GM12878 (cell line): Measurements from ENCODE around the gene CRAT. TPM values are rescaled to one million over a fixed set of nuclear protein-coding genes. Genes with fewer than 3 reads are reported as not detected.

ENCODE experiments used
- ATAC-seq: fragments of 200-7000 bp; cut with Tn5 transposase; 3 replicates; pipeline ENCODE4 v1.9.1; 2020; ENCODE audit warnings: mild to moderate bottlenecking, moderate library complexity
- Bru-seq: library from RNA; stranded (reverse); fragments of 400-500 nt; gene quantifications from one replicate; lab custom pipeline; 2021; lab: Mats Ljungman, UMichigan
- BruChase-seq, 2 experiments: library from RNA; stranded (reverse); fragments of 400-500 nt; gene quantifications; one replicate each; lab custom pipeline; 2021; lab: Mats Ljungman, UMichigan
- BruUV-seq: library from RNA; stranded (reverse); fragments of 400-500 nt; replicated peaks from 2 replicates; lab custom pipeline; 2021; lab: Mats Ljungman, UMichigan
- CTCF ChIA-PET: fragments of 300-600 bp; sonication (Branson Sonifier 250); formaldehyde crosslinking; extraction: SDS; loops from one replicate; lab custom pipeline; 2021; ENCODE audit warnings: inconsistent platforms; lab: Yijun Ruan, JAX
- POLR2A ChIA-PET: fragments of 350-600 bp; formaldehyde crosslinking; extraction: SDS; loops from one replicate; lab custom pipeline; 2021; ENCODE audit warnings: inconsistent platforms; lab: Charles Lee
- RAD21 ChIA-PET: fragments of 300-600 bp; sonication (Branson Sonifier 250); formaldehyde crosslinking; loops from one replicate; lab custom pipeline; 2023; ENCODE audit warnings: antibody characterized with exemption; ENCODE audit not compliant: unreplicated experiment; lab: Charles Lee
- SMC1A ChIA-PET: fragments of 300-600 bp; sonication (Branson Sonifier 250); formaldehyde crosslinking; loops from one replicate; lab custom pipeline; 2023; ENCODE audit not compliant: unreplicated experiment, uncharacterized antibody; lab: Charles Lee
- DNase-seq: peaks from one replicate; pipeline ENCODE4 v3.0.0-alpha.2; 2011; ENCODE audit warnings: low read depth, low spot score
- FAIRE-seq: peaks from 3 replicates; lab custom pipeline; 2011; peaks lifted over from hg19 to GRCh38; lab: Jason Lieb, UNC
- H2AFZ ChIP-seq: 2 replicates; pipeline ENCODE4 v1.6.0; 2011; ENCODE audit warnings: low read depth, low read length, control low read depth; ENCODE audit not compliant: control insufficient read depth
- H3K27ac ChIP-seq: 2 replicates; pipeline ENCODE4 v1.5.1; 2011; ENCODE audit warnings: control low read depth; ENCODE audit not compliant: control insufficient read depth, insufficient read depth
- H3K27me3 ChIP-seq, 2 experiments: replicated peaks in 1 of 2; 2 replicates each; pipeline versions ENCODE4 v1.6.0 to v1.6.1; 2011; ENCODE audit warnings: low read length in 1 of 2; ENCODE audit not compliant: control insufficient read depth in 2 of 2, insufficient read depth in 2 of 2
- H3K36me3 ChIP-seq, 2 experiments: 2 replicates each; pipeline ENCODE4 v1.5.1; 2011; ENCODE audit warnings: low read length in 1 of 2; ENCODE audit not compliant: control insufficient read depth in 2 of 2, insufficient read depth in 2 of 2
- H3K4me1 ChIP-seq: 2 replicates; pipeline ENCODE4 v1.6.1; 2011; ENCODE audit warnings: mild to moderate bottlenecking, low read length, moderate library complexity, mixed read lengths; ENCODE audit not compliant: control insufficient read depth, insufficient read depth
- H3K4me2 ChIP-seq: 2 replicates; pipeline ENCODE4 v1.6.0; 2011; ENCODE audit warnings: control low read depth; ENCODE audit not compliant: control insufficient read depth, insufficient read depth
- H3K4me3 ChIP-seq: fragments of 200-600 bp; sonication (generic); 2 replicates; pipeline ENCODE4 v1.5.1; 2016
- H3K79me2 ChIP-seq: 2 replicates; pipeline ENCODE4 v1.6.0; 2011; ENCODE audit warnings: low read length; ENCODE audit not compliant: control insufficient read depth, insufficient read depth
- H3K9ac ChIP-seq: 2 replicates; pipeline ENCODE4 v1.8.0; 2011; ENCODE audit warnings: low read length, control low read depth, mixed read lengths; ENCODE audit not compliant: control insufficient read depth, insufficient read depth
- H3K9me3 ChIP-seq: replicated peaks from 3 replicates; pipeline ENCODE4 v1.5.1; 2011; ENCODE audit warnings: mild to moderate bottlenecking, low read length; ENCODE audit not compliant: control insufficient read depth, insufficient read depth
- H4K20me1 ChIP-seq: 2 replicates; pipeline ENCODE4 v1.6.0; 2011; ENCODE audit not compliant: control insufficient read depth, insufficient read depth
- ATF7 ChIP-seq: fragments of 450-650 bp; IDR thresholded peaks from 2 replicates; pipeline ENCODE4 v1.6.1; 2016; ENCODE audit warnings: low read depth, mild to moderate bottlenecking
- IRF5 ChIP-seq: fragments of 450-650 bp; IDR thresholded peaks from 2 replicates; pipeline ENCODE4 v1.6.1; 2017; ENCODE audit warnings: borderline replicate concordance
- KAT2A ChIP-seq: conservative IDR thresholded peaks from 2 replicates; pipeline ENCODE4 v1.6.1; 2011; ENCODE audit warnings: low read depth, low read length; ENCODE audit not compliant: control insufficient read depth
- MTA2 ChIP-seq: fragments of 450-650 bp; IDR thresholded peaks from 2 replicates; pipeline ENCODE4 v1.6.1; 2016; ENCODE audit warnings: low read depth, mild to moderate bottlenecking, moderate library complexity
- SKIL ChIP-seq: fragments of 450-650 bp; IDR thresholded peaks from 2 replicates; pipeline ENCODE4 v1.6.1; 2017; ENCODE audit warnings: mild to moderate bottlenecking, low read depth, inconsistent platforms; ENCODE audit not compliant: poor library complexity, severe bottlenecking
- SUPT20H ChIP-seq: IDR thresholded peaks from 2 replicates; pipeline ENCODE4 v1.6.1; 2011; ENCODE audit warnings: low read depth, mild to moderate bottlenecking, low read length, moderate library complexity, borderline replicate concordance; ENCODE audit not compliant: control insufficient read depth
- USF1 ChIP-seq: IDR thresholded peaks from 2 replicates; pipeline ENCODE4 v1.6.1; 2011; ENCODE audit warnings: borderline replicate concordance, low read depth, mild to moderate bottlenecking, moderate library complexity, mixed read lengths, low read length; ENCODE audit not compliant: insufficient read depth; ENCODE audit errors: extremely low read length
- WGBS: methylation state at CpG from one replicate; pipeline ENCODE4 v1.1.6; 2016; ENCODE audit warnings: low lambda C conversion rate; ENCODE audit not compliant: insufficient replicate concordance, insufficient coverage; ENCODE audit errors: missing lambda C conversion rate; 5-methylcytosine and 5-hydroxymethylcytosine counted together
- in situ Hi-C: fragments of 300-500 bp; cut with MboI; formaldehyde crosslinking; loops from 9 replicates; pipeline ENCODE4 v1.14.3; 2018; ENCODE audit warnings: mixed read lengths
- intact Hi-C: fragments of 100-400 bp; cut with micrococcal nuclease; formaldehyde crosslinking; loops from one replicate; pipeline ENCODE4 v1.14.2; 2022; ENCODE audit not compliant: unreplicated experiment
- long read RNA-seq, 2 experiments: library from polyadenylated mRNA; unstranded; transcript quantifications; one replicate each; pipeline ENCODE4 v2.0.0, GENCODE V29; 2019 to 2020
- polyA minus RNA-seq, 3 experiments: library from RNA; depleted of rRNA, polyadenylated mRNA; stranded (reverse); fragments of >200 nt; gene quantifications; 2 replicates each; pipeline ENCODE4 v1.2.3, GENCODE V29; 2011
- polyA plus RNA-seq, 11 experiments: library from polyadenylated mRNA; depleted of rRNA in 4 of 11; unstranded in 6 of 11; stranded (reverse) in 5 of 11; fragments of >200 nt; fragmentation: Nextera tagmentation in 4 of 11; fragmentation: Illumina TruSeq in 1 of 11; extraction: Ambion mirVana in 4 of 11; extraction: Trizol in 1 of 11; gene quantifications; 1 replicate in 1 of 11; 2 replicates in 10 of 11; pipeline versions ENCODE4 v1.2.1 to v1.2.3, GENCODE V29; 2011 to 2016; ENCODE audit warnings: inconsistent platforms in 2 of 11, missing spikeins in 2 of 11, low read depth in 1 of 11
- total RNA-seq, 4 experiments: library from RNA; depleted of rRNA in 3 of 4; stranded (reverse); fragments of >200 nt in 3 of 4; fragmentation: Illumina TruSeq in 1 of 4; extraction: Trizol in 1 of 4; gene quantifications; 2 replicates each; pipeline versions ENCODE4 v1.2.1 to v1.2.3, GENCODE V29; 2013 to 2021
- TF ChIP-seq, protein P1 (sequence below): fragments of 450-650 bp; IDR thresholded peaks from 2 replicates; pipeline ENCODE4 v1.6.1; 2014; ENCODE audit warnings: mild to moderate bottlenecking
- TF ChIP-seq, protein P2 (sequence below): fragments of 150-350 bp; IDR thresholded peaks from 2 replicates; pipeline ENCODE4 v1.6.1; 2014; ENCODE audit warnings: mild to moderate bottlenecking, low read depth, low read length

Gene CRAT
- total RNA-seq (2013; cell fraction: nucleolus; rRNA removed), result 0.59 and 1.1 TPM in 2 replicates
- 2.0 TPM in 2 replicates for total RNA-seq (2014; rRNA removed)
- total RNA-seq (2014; rRNA removed; fragmentation: Illumina TruSeq; extraction: Trizol), result 0.60 and 0.89 TPM in 2 replicates
- total RNA-seq (2021), result 2.9 and 3.4 TPM in 2 replicates
- 0.85 TPM for polyA plus RNA-seq (2011; ENCODE audit: low read depth)
- 0.32 and 0.61 TPM in 2 replicates for polyA plus RNA-seq (2011; rRNA removed)
- polyA plus RNA-seq (2011; cell fraction: cytosol; rRNA removed), result 1.1 and 1.6 TPM in 2 replicates
- 2.0 TPM in 2 replicates for polyA plus RNA-seq (2011; cell fraction: nucleus; rRNA removed)
- polyA plus RNA-seq (2012), result 2.0 and 3.2 TPM in 2 replicates
- 0.79 and 1.5 TPM in 2 replicates for polyA plus RNA-seq (2014; fragmentation: Illumina TruSeq; extraction: Trizol)
- under 1 TPM; 0.10 to 0.47 TPM for polyA plus RNA-seq (2014; fragmentation: Nextera tagmentation; extraction: Ambion mirVana)
- 2.0 and 2.7 TPM in 2 replicates for polyA plus RNA-seq (2014; rRNA removed)
- 1 to 10 TPM; 3.2 to 3.4 TPM for polyA plus RNA-seq (2016; fragmentation: Nextera tagmentation; extraction: Ambion mirVana)
- 1.0 and 1.5 TPM in 2 replicates for polyA minus RNA-seq (2011; rRNA and poly(A)+ RNA removed)
- polyA minus RNA-seq (2011; cell fraction: cytosol; rRNA and poly(A)+ RNA removed), result 0.52 and 3.1 TPM in 2 replicates
- polyA minus RNA-seq (2011; cell fraction: nucleus; rRNA and poly(A)+ RNA removed), result 0.48 and 1.1 TPM in 2 replicates
- Bru-seq, nascent RNA, result percentile 39 among the genes with signal in this experiment
- BruChase-seq, experiment 1, labeled RNA remaining after a 6-hour chase, result percentile 41 among the genes with signal in this experiment
- BruChase-seq, experiment 2, labeled RNA remaining after a 2-hour chase, result percentile 31 among the genes with signal in this experiment
- long read RNA-seq, experiment 1, partial matches to known transcripts, result 0 of 1 reads
- long read RNA-seq, experiment 1, other reads (novel, unspliced or antisense), result 0 of 1 reads
- long read RNA-seq, experiment 2, result 0 reads

DNA sequence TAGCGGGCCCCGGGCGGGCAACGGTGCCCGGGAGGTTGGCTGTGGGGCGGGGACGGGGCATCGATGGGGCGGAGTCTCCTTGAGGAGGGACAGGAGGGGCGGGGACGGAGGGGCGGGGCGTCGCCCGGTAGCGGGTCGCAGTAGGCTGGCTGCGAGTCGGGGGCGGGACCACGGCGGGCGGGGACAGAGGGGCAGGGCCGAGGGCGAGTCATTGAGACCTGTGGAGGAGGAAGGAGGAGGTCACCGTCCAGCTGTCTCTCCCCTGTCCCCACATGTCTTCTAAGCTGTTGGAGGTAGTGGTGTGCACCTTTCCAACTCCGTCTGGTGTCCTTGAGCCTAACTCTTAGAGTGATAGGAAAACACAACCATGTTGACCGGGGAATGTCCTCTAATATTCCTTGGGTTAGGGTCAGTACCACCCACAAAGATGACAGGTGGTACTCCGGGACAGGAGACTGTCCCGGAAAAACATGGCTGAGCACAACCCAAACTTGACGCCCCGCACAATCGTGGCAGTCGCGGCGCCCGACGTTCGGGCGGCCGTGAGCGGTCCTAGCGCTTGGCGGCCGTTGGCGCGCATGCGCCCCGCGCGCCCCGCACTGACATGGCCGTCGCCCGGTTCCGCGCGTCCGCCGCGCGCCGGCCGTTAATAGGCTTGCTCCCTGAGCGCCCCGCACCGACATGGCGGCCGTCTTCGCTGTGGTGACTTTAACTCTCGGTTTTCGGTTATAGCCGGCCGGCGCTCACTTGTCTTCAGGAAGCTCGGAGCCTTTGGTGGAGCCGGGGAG is at the start of gene CRAT, which contains the start of gene PTPA:
Gene CRAT, minus strand, starts transcription at position 54 of the 788 bp plus-strand sequence. CDS start 284 bp downstream, outside the sequence.
Gene PTPA, plus strand, starts transcription at position 676 of the 788 bp plus-strand sequence. CDS start 186 bp downstream, outside the sequence.
- Histone ChIP-seq H2AFZ (peak within 1 kb of the TSS; percentile 95), H3K27me3 (no peaks in the 10 kb centered on the region; a peak in 1 of 4 replicates), H3K79me2 (peaks cover 25% of the 10 kb centered on the region), H3K4me2 (peak within 1 kb of the TSS; percentile 99), H3K9me3 (no peaks in the 10 kb centered on the region; the same call in 2 of the 3 replicates), H4K20me1 (no peaks in the 10 kb centered on the region), H3K27ac (peak within 1 kb of the TSS; percentile 92), H3K36me3 (no peaks in the 10 kb centered on the region), H3K4me1 (peaks cover 7% of the 10 kb centered on the region), H3K9ac (peak within 1 kb of the TSS; percentile 85), H3K4me3 (peak within 1 kb of the TSS; percentile 98)
- in situ Hi-C loops (no loop called here), intact Hi-C loops (loop anchor here (2.0 kb wide), 1 partner anchor 30 kb away; the partner anchor contains the start of gene DOLPP1)
- POLR2A ChIA-PET, result interaction anchor here (0.7 to 1.6 kb wide), 5 partner anchors 14 to 661 kb away, joined by 3 to 7 read pairs (median 5); no protein-coding TSS in a partner anchor
- SMC1A ChIA-PET, result no interaction called here
- RAD21 ChIA-PET, result interaction anchor here (0.7 to 2.2 kb wide), 2 partner anchors 14 to 73 kb away, joined by 3 to 7 read pairs; no protein-coding TSS in a partner anchor
- ATAC-seq (peak; percentile 95), FAIRE-seq (peak; percentile 97), DNase-seq (peak; percentile 63)
- CTCF ChIA-PET, result interaction anchor here (1.2 to 3.9 kb wide), 2 partner anchors 29 to 31 kb away, joined by 4 to 19 read pairs; no protein-coding TSS in a partner anchor
- no TSS peak for BruUV-seq
- WGBS, result under 1% methylated on average over 55 of the region's 77 CpGs
- no peak for TF ChIP-seq SKIL
- no peak for TF ChIP-seq KAT2A
- no peak for TF ChIP-seq ATF7
- TF ChIP-seq, protein P1, sequence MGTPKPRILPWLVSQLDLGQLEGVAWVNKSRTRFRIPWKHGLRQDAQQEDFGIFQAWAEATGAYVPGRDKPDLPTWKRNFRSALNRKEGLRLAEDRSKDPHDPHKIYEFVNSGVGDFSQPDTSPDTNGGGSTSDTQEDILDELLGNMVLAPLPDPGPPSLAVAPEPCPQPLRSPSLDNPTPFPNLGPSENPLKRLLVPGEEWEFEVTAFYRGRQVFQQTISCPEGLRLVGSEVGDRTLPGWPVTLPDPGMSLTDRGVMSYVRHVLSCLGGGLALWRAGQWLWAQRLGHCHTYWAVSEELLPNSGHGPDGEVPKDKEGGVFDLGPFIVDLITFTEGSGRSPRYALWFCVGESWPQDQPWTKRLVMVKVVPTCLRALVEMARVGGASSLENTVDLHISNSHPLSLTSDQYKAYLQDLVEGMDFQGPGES, result no peak; the same call in 1 of the 2 replicates
- TF ChIP-seq USF1, result no peak
- TF ChIP-seq IRF5, result no peak
- TF ChIP-seq SUPT20H, result no peak
- TF ChIP-seq, protein P2, sequence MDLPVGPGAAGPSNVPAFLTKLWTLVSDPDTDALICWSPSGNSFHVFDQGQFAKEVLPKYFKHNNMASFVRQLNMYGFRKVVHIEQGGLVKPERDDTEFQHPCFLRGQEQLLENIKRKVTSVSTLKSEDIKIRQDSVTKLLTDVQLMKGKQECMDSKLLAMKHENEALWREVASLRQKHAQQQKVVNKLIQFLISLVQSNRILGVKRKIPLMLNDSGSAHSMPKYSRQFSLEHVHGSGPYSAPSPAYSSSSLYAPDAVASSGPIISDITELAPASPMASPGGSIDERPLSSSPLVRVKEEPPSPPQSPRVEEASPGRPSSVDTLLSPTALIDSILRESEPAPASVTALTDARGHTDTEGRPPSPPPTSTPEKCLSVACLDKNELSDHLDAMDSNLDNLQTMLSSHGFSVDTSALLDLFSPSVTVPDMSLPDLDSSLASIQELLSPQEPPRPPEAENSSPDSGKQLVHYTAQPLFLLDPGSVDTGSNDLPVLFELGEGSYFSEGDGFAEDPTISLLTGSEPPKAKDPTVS, result no peak
- TF ChIP-seq MTA2, result no peak
